CD14-positive monocyte (primary cell): Measurements from ENCODE around the gene FBXO17. TPM values are rescaled to one million over a fixed set of nuclear protein-coding genes. Genes with fewer than 3 reads are reported as not detected.

Experiments
- DNase-seq, 3 donors: peaks; one replicate each; pipeline ENCODE4 v3.0.0-alpha.2; 2011 to 2022
- H2AFZ ChIP-seq: 2 replicates; pipeline ENCODE4 v1.6.0; 2012; ENCODE audit warnings: mild to moderate bottlenecking, low read depth, low read length, inconsistent platforms; ENCODE audit not compliant: insufficient read depth, poor library complexity, severe bottlenecking
- H3K27ac ChIP-seq, 2 donors: 1 replicate in 1 of 2; 2 replicates in 1 of 2; pipeline ENCODE4 v1.5.1; 2012 to 2013; ENCODE audit warnings: low read length in 2 of 2, control low read depth in 1 of 2, inconsistent platforms in 1 of 2, low read depth in 1 of 2, mild to moderate bottlenecking in 1 of 2
- H3K27me3 ChIP-seq, 2 donors: one replicate each; pipeline versions ENCODE4 v1.6.0 to v1.6.1; 2011 to 2013; ENCODE audit warnings: low read length in 2 of 2; ENCODE audit not compliant: control insufficient read depth in 2 of 2, insufficient read depth in 2 of 2
- H3K36me3 ChIP-seq, 2 donors: replicated peaks in 1 of 2; 1 replicate in 1 of 2; 2 replicates in 1 of 2; pipeline versions ENCODE4 v1.5.1 to v1.6.1; 2012 to 2013; ENCODE audit warnings: low read length in 2 of 2, control low read depth in 1 of 2, inconsistent platforms in 1 of 2, mild to moderate bottlenecking in 1 of 2; ENCODE audit not compliant: insufficient read depth in 2 of 2, control insufficient read depth in 1 of 2
- H3K4me1 ChIP-seq, 2 donors: 1 replicate in 1 of 2; 2 replicates in 1 of 2; pipeline versions ENCODE4 v1.5.1 to v1.6.1; 2012 to 2013; ENCODE audit warnings: low read length in 2 of 2, control low read depth in 1 of 2, inconsistent platforms in 1 of 2, mild to moderate bottlenecking in 1 of 2, moderate library complexity in 1 of 2; ENCODE audit not compliant: insufficient read depth in 2 of 2, control insufficient read depth in 1 of 2
- H3K4me2 ChIP-seq: replicated peaks from 2 replicates; pipeline ENCODE3; 2012; ENCODE audit warnings: low read length, moderate library complexity, mild to moderate bottlenecking; ENCODE audit not compliant: poor library complexity, severe bottlenecking; ENCODE audit errors: extremely low read depth
- H3K4me3 ChIP-seq, 3 experiments: fragments of 200-600 bp in 1 of 3; sonication (generic) in 1 of 3; replicated peaks in 1 of 3; 1 replicate in 2 of 3; 2 replicates in 1 of 3; pipeline ENCODE4 v1.5.1; 2011 to 2013; ENCODE audit warnings: low read length in 3 of 3, mild to moderate bottlenecking in 3 of 3, control low read depth in 2 of 3, low read depth in 2 of 3, inconsistent platforms in 1 of 3, moderate library complexity in 1 of 3
- H3K79me2 ChIP-seq: 2 replicates; pipeline ENCODE4 v1.6.0; 2012; ENCODE audit warnings: mild to moderate bottlenecking, control low read depth, inconsistent platforms, low read length, moderate library complexity; ENCODE audit not compliant: insufficient read depth
- H3K9ac ChIP-seq: 2 replicates; pipeline ENCODE4 v1.6.0; 2017; ENCODE audit warnings: low read length, mild to moderate bottlenecking; ENCODE audit not compliant: insufficient read depth, poor library complexity, severe bottlenecking
- H3K9me3 ChIP-seq, 2 donors: replicated peaks in 1 of 2; 1 replicate in 1 of 2; 2 replicates in 1 of 2; pipeline versions ENCODE4 v1.5.1 to v1.6.1; 2012 to 2013; ENCODE audit warnings: low read length in 2 of 2, control low read depth in 1 of 2; ENCODE audit not compliant: control insufficient read depth in 1 of 2, insufficient read depth in 1 of 2
- H4K20me1 ChIP-seq: 2 replicates; pipeline ENCODE4 v1.6.0; 2012; ENCODE audit warnings: mild to moderate bottlenecking, low read length, control low read depth, moderate library complexity; ENCODE audit not compliant: insufficient read depth
- H3K27ac Mint-ChIP-seq, 7 donors: one replicate each; pipeline ENCODE4 v1.8.0; 2020; ENCODE audit warnings: mild to moderate bottlenecking in 7 of 7, mixed read lengths in 7 of 7, moderate library complexity in 6 of 7, inconsistent platforms in 2 of 7
- H3K27me3 Mint-ChIP-seq, 3 donors: one replicate each; pipeline ENCODE4 v1.8.0; 2021 to 2022; ENCODE audit warnings: low read depth in 3 of 3, mild to moderate bottlenecking in 3 of 3, mixed read lengths in 3 of 3, moderate library complexity in 3 of 3, inconsistent platforms in 1 of 3
- H3K36me3 Mint-ChIP-seq, 2 donors: one replicate each; pipeline ENCODE4 v1.8.0; 2020; ENCODE audit warnings: mixed read lengths in 2 of 2, inconsistent platforms in 1 of 2, mild to moderate bottlenecking in 1 of 2
- H3K4me1 Mint-ChIP-seq: one replicate; pipeline ENCODE4 v1.8.0; 2020; ENCODE audit warnings: mild to moderate bottlenecking, mixed read lengths
- H3K4me3 Mint-ChIP-seq, 2 donors: one replicate each; pipeline ENCODE4 v1.8.0; 2020; ENCODE audit warnings: mild to moderate bottlenecking in 2 of 2, mixed read lengths in 2 of 2, moderate library complexity in 1 of 2
- H3K9me3 Mint-ChIP-seq, 7 donors: one replicate each; pipeline ENCODE4 v1.8.0; 2020 to 2022; ENCODE audit warnings: mixed read lengths in 7 of 7, mild to moderate bottlenecking in 6 of 7, moderate library complexity in 6 of 7, inconsistent platforms in 2 of 7
- CTCF ChIP-seq: fragments of 200-600 bp; IDR thresholded peaks from one replicate; pipeline ENCODE4 v1.8.0; 2022; ENCODE audit warnings: antibody characterized with exemption, mild to moderate bottlenecking
- WGBS: methylation state at CpG from one replicate; pipeline ENCODE4 v1.1.5; 2013; ENCODE audit warnings: missing lambda C conversion rate; ENCODE audit not compliant: insufficient coverage; 5-methylcytosine and 5-hydroxymethylcytosine counted together
- intact Hi-C, 2 donors: fragments of 100-400 bp; cut with micrococcal nuclease; formaldehyde crosslinking; loops; one replicate each; pipeline versions ENCODE4 v1.15.0 to v1.15.1; 2023
- polyA plus RNA-seq, 3 donors: library from polyadenylated mRNA; depleted of rRNA in 1 of 3; unstranded in 2 of 3; stranded (reverse) in 1 of 3; fragments of 300-500 nt in 2 of 3; fragments of >200 nt in 1 of 3; fragmentation: Illumina TruSeq in 2 of 3; gene quantifications; 1 replicate in 2 of 3; 2 replicates in 1 of 3; pipeline ENCODE4 v1.2.3, GENCODE V29; 2012 to 2021

The FBXO17 gene
- polyA plus RNA-seq, 3 donors = not detected

- H3K4me3 Mint-ChIP-seq = no peak overlapping the region
- Histone ChIP-seq H3K9ac (no peak overlapping the region), H3K4me1 (peaks cover 4 to 11% of the 10 kb centered on the region in 2 donors), H3K4me2 (no peak overlapping the region), H4K20me1 (no peaks in the 10 kb centered on the region), H3K4me3 (no peak overlapping the region), H3K9me3 (no peaks in the 10 kb centered on the region), H3K27ac (no peak overlapping the region), H3K36me3 (peaks cover 42 to 45% of the 10 kb centered on the region in 2 donors), H3K27me3 (no peaks in the 10 kb centered on the region), H2AFZ (no peak overlapping the region), H3K79me2 (peaks cover 23% of the 10 kb centered on the region)
- H3K9me3 Mint-ChIP-seq = peaks cover 0 to 5% (median 0%) of the 10 kb centered on the region in 7 donors
- intact Hi-C loops = no loop called here
- peaks cover 7% of the 10 kb centered on the region for H3K4me1 Mint-ChIP-seq
- no peak for DNase-seq
- 100% methylated on average over 2 of the region's 4 CpGs for WGBS
- H3K27me3 Mint-ChIP-seq = no peaks in the 10 kb centered on the region
- peak overlapping the region in 2 of 7 donors; percentile 40 to 57 for H3K27ac Mint-ChIP-seq
- H3K36me3 Mint-ChIP-seq = peaks cover 43 to 58% of the 10 kb centered on the region in 2 donors
- TF ChIP-seq CTCF = no peak
Observed at GRCh38 chr19:38905620-38906019, 69.9 kb downstream of the FBXO17 start.

- TF ChIP-seq CTCF = no peak
- peaks cover 12% of the 10 kb centered on the region for H3K4me1 Mint-ChIP-seq
- intact Hi-C loops = no loop called here
- no peaks in the 10 kb centered on the region for H3K27me3 Mint-ChIP-seq
- Histone ChIP-seq H4K20me1 (no peaks in the 10 kb centered on the region), H3K4me3 (no peak overlapping the region), H3K79me2 (peaks cover 31% of the 10 kb centered on the region), H3K36me3 (peaks cover 42 to 45% of the 10 kb centered on the region in 2 donors), H3K9ac (no peak overlapping the region), H2AFZ (no peak overlapping the region), H3K27me3 (no peaks in the 10 kb centered on the region), H3K27ac (peak overlapping the region in 1 of 2 donors; percentile 14), H3K4me2 (no peak overlapping the region), H3K4me1 (peaks cover 10 to 17% of the 10 kb centered on the region in 2 donors), H3K9me3 (no peaks in the 10 kb centered on the region)
- no peak overlapping the region for H3K4me3 Mint-ChIP-seq
- peaks cover 0 to 5% (median 0%) of the 10 kb centered on the region in 7 donors for H3K9me3 Mint-ChIP-seq
- peak overlapping the region in 2 of 7 donors; percentile 7 to 11 for H3K27ac Mint-ChIP-seq
- 95% methylated on average over 23 of the region's 35 CpGs for WGBS
- DNase-seq = no peak
- H3K36me3 Mint-ChIP-seq = peaks cover 43 to 58% of the 10 kb centered on the region in 2 donors
Observed at GRCh38 chr19:38904581-38905539, 70.7 kb downstream of the FBXO17 start.
